T-helper 1 cell (primary cell): ENCODE measurements around the gene FUT2.
"Not testable (repeated sequence)": the region's sequence is repeated elsewhere in the genome, so short reads cannot be mapped to it uniquely, and the experiment has no call there.

Experiments used
- DNase-seq, 5 donors: peaks; one replicate each; pipeline ENCODE4 v3.0.0-alpha.2; 2012 to 2020
- total RNA-seq, 4 donors: gene quantifications; one replicate each; lab custom pipeline; 2026; lab: John Stamatoyannopoulos, UW

Gene FUT2
- 0 to 0.80 (median 0) reads per million in 4 donors for total RNA-seq

GRCh38 chr19:48695743-48696352, at the start of gene FUT2:
TSS of gene FUT2 (plus strand) at chr19:48695971. CDS start at chr19:48702957, 6,986 bp downstream.
- DNase-seq = no peak

- peak; percentile 88 to 90 (median 90) for DNase-seq
Measured at GRCh38 chr19:48646001-48646721, 49.6 kb upstream of the FUT2 start, which contains the start of gene CA11. TSS of gene CA11 (minus strand) at chr19:48646187. CDS start at chr19:48645632, 555 bp downstream.

- no peak for DNase-seq
Measured at GRCh38 chr19:48646722-48647216, 49.0 kb upstream of the FUT2 start.

GRCh38 chr19:48648134-48648533, 47.6 kb upstream of the FUT2 start:
- DNase-seq = no peak

- no peak for DNase-seq
Measured at GRCh38 chr19:48650974-48651682, 44.6 kb upstream of the FUT2 start.

- DNase-seq = no peak
Measured at GRCh38 chr19:48651683-48652048, 44.1 kb upstream of the FUT2 start.

- DNase-seq = no peak
Measured at GRCh38 chr19:48654299-48655059, 41.3 kb upstream of the FUT2 start.

GRCh38 chr19:48656840-48657474, 38.8 kb upstream of the FUT2 start:
- no peak for DNase-seq

GRCh38 chr19:48657828-48658227, 37.9 kb upstream of the FUT2 start:
- DNase-seq = not testable (repeated sequence)

GRCh38 chr19:48658483-48658882, 37.3 kb upstream of the FUT2 start:
- no peak for DNase-seq

- no peak for DNase-seq
Measured at GRCh38 chr19:48659768-48660167, 36.0 kb upstream of the FUT2 start.

GRCh38 chr19:48660852-48661710, 34.7 kb upstream of the FUT2 start:
- DNase-seq = peak; percentile 48 to 92 (median 65)

GRCh38 chr19:48661711-48662090, 34.1 kb upstream of the FUT2 start:
- no peak for DNase-seq

- DNase-seq = no peak
Measured at GRCh38 chr19:48663667-48664066, 32.1 kb upstream of the FUT2 start.

- no peak for DNase-seq
Measured at GRCh38 chr19:48664476-48664875, 31.3 kb upstream of the FUT2 start.

- DNase-seq = no peak
Measured at GRCh38 chr19:48665786-48666185, 30.0 kb upstream of the FUT2 start.

GRCh38 chr19:48668332-48668731, 27.4 kb upstream of the FUT2 start:
- DNase-seq = no peak

- no peak for DNase-seq
Measured at GRCh38 chr19:48668761-48669160, 27.0 kb upstream of the FUT2 start.

- DNase-seq = no peak
Measured at GRCh38 chr19:48669903-48670668, 25.7 kb upstream of the FUT2 start.

GRCh38 chr19:48670699-48671445, 24.9 kb upstream of the FUT2 start:
- DNase-seq = no peak
